Measurements from ENCODE around the gene PACSIN1. TPM values are rescaled to one million over a fixed set of nuclear protein-coding genes. Genes with fewer than 3 reads are reported as not detected.
"Not testable (repeated sequence)": the region's sequence is repeated elsewhere in the genome, so short reads cannot be mapped to it uniquely, and the experiment has no call there.

Gene PACSIN1
- total RNA-seq, 1 donor from 2014 or later, result 10.8 TPM

DNA sequence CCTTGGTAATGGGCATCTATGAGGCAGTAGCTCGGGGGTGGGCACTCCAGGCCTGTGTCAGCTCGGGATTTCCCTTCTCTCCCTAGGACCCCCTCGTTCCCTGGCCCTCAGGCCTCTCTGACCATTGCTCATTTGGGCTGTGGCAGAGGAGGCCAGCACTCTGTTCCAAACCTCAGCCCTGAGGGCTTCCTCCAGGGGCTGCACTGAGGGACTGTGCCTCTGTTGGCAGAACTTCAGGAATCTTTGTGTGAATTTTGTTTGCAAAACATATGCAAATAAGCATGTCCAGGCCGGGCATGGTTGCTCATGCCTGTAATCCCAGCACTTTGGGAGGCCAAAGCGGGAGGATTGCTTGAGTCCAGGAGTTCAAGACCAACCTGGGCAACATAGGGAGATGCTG lies 11.0 kb downstream of the PACSIN1 start:
- DNase-seq (ENCODE audit: missing footprints), result no peak
- no peak for ATAC-seq
- intact Hi-C loops (cut with DNase I), result no loop called here

DNA sequence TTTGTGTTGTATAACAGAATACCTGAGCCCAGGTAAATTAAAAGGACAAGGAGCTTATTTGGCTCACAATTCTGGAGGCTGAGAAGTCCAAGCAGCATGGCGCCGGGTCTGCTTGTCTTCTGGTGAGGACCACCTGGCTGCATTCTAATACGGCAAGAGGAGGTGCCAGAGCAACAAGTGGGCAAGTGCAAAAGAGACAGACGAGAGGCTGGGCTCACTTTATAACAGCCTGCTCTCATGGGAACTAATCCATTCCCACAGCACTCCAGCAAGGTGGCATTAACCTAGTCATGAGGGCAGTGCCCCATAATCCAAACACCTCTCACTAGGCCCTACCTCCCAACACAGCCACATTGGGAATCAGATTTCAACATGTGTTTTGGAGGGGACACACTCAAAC lies 12.9 kb downstream of the PACSIN1 start:
- DNase-seq (ENCODE audit: missing footprints) (no peak), ATAC-seq (no peak)
- intact Hi-C loops (cut with DNase I), result no loop called here

DNA sequence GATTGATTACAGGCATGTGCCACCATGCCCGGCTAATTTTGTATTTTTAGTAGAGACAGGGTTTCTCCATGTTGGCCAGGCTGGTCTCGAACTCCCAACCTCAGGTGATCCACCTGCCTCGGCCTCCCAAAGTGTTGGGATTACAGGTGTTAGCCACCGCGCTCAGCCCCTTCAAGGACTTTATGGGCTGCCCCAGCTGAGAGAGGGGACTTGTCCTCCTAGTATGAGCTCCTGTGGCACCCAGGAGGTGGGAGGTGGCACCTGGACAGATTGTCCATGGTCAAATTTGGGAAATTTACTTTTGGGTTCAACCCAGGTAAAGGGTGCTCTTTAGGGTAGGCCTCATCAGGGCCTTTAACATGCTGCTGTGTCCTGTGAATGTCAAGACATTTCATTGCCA lies 17.9 kb downstream of the PACSIN1 start:
- intact Hi-C loops (cut with DNase I); ATAC-seq; DNase-seq (ENCODE audit: missing footprints): not testable (repeated sequence)

DNA sequence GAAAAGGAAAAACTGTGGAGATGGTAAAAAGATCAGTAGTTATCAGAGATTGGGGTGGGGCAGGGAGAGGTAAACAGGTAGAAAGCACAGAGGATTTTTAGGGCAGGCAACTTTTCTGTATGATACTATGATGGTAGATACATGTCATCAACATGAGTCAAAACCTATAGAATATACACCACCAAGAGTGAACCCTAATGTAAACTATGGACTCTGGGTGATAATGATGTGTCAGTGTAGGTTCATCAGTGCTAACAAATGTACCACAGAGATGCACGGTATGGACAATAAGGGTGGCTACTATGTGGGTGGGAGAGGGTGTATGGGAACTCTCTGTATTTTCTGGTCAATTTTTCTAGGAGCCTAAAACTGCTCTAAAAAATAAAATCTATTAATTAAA lies 18.5 kb downstream of the PACSIN1 start:
- intact Hi-C loops (cut with DNase I), result no loop called here
- ATAC-seq (no peak), DNase-seq (ENCODE audit: missing footprints) (no peak)

DNA sequence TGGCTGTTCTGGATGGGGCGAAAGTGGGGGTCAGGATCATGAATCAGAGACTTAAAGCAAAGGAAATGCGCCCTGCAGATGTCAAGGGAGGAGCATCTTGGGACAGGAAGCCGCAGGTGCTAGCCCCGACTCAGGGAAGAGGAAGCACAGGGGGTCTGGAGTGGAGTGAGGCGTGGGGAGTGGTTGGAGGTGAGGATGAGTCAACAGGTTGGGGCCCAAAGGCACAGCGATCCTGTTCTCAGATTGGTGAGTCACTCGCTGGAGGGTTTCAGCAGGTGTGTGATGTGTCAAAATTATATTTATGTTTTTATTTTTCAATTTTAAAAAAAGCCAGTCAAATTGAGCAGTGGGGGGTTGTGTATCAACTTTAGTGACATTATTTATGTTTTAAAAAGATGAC lies 19.0 kb downstream of the PACSIN1 start:
- no peak for ATAC-seq
- no peak for DNase-seq (ENCODE audit: missing footprints)
- intact Hi-C loops (cut with DNase I), result no loop called here

DNA sequence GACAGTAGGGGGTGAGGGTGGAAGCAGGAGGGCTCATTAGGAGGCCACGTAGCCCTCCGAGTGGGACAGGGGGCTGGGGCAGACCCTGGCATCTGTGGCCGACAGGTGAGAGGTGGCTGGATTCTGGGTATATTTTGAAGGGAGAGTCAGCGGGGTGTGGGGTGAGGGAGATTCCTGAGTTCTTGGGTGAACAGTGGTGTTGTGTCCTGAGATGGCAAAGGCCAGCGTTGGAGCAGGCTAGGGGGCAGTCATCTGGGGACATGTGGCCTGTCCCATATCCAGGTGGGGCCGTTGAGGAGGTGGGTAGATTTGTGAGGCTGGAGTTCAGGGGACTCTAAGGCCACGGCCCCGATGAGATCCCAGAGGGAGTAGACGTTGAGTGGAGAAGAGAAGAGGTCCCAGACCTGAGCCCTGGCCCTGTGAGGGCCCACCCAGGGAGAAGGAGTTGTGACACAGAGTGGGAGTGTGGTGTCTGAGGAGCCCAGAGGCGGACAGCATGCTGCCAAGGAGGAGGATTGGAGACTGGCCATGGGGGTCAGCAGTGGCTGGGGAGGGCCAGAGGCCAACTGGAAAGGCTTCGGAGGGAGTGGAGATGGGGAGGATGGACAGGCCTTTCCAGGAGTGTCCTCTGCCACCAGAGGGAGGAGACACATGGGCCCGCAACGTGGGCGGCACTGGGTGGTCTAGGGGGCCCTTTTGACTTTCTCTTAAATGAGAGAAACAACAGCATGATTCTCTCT lies 19.6 kb downstream of the PACSIN1 start:
- intact Hi-C loops (cut with DNase I), result no loop called here
- DNase-seq (ENCODE audit: missing footprints) (no peak), ATAC-seq (no peak)

DNA sequence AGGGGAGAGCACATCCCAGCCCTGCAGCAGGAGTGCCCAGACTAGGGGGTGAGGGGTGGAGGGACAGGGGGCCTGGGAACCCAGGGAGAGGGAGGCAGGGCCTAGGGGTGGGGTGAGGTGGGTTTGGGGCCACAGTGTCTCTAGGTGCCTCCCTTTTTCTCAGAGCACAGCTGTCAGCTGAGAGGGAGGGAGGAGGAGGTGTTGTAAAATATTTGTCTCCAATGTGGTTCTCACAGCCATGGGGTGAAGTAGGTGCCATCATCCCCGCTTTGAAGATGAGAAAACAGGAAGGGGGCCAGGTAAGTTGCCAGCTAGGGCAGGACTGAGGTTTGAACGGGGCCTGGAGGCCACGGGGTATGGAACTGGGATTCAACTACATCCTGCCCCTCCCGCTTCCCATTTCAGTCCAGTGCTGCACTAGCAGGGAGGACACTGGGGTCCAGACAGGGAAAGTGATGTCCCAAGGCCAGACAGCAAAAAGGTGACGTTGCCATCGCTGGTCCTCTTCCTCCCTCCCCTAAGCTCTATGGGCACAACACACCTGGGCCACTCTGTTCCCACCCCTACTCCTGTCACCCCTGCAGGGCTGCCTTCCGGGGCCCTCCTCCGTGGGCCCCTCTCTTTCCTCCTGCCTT lies 20.3 kb downstream of the PACSIN1 start:
- ATAC-seq (no peak), DNase-seq (ENCODE audit: missing footprints) (no peak)
- intact Hi-C loops (cut with DNase I), result no loop called here

DNA sequence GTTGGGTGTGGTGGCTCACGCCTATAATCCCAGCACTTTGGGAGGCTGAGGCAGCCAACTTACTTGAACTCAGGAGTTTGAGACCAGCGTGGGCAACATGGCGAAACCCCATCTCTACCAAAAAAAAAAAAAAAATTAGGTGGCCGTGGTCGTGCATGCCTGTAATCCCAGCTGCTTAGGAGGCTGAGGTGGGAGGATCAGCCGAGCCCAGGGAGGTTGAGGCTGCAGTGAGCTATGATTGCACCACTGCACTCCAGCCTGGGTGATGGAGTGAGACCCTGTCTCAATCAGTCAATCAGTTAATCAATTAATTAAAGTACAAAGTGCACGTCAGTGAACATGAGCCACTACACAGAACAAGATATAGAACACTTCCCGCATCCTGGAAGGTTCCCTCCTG lies 21.0 kb downstream of the PACSIN1 start:
- intact Hi-C loops (cut with DNase I); DNase-seq (ENCODE audit: missing footprints); ATAC-seq: not testable (repeated sequence)

DNA sequence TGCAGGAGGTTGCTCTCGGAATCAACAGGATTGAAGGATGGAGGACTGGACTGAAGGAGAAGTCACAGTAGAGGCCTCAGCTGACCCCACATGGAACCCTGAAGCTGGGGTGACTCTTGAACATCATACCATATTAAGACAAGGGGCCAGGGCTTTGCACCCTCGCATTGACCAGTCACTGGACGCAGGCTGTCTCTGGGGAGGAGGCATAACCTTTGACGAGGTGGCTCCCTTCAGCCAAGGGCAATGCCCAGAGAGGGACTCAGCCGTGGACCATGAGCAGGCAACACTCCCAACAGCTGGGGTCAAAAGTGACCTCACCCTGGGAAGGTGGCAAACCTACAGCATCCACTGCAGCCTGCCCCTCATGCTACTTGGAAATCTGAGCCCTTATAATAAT lies 21.7 kb downstream of the PACSIN1 start:
- ATAC-seq (no peak), DNase-seq (ENCODE audit: missing footprints) (no peak)
- intact Hi-C loops (cut with DNase I), result no loop called here

DNA sequence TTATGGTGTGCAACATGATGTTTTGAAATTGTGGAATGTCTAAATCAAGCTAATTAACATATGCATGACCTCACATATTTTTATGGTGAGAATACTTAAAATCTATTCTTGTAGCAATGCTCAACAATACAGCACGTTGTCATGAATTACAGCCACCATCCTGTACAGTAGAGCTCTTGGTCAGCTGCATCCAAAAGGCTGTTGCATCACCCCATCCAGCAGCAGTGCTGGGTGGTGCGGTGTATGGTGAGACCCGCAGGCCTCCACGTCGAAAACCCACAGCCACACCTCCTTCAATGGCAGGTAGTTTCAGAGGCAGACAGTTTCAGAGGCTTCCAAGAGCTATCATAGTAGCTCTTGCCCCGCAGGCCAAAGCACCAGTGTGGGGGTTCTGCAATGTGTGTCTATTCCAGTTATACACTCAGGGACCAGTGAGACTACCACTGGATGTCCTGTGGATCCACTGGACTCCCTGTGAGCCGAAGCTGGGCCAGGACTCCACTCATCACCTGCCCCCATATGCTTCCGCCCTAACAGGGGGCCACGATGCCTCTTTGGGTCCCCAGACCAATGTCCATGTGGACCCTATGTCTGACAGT lies 23.4 kb downstream of the PACSIN1 start:
- no peak for ATAC-seq
- intact Hi-C loops (cut with DNase I), result no loop called here
- no peak for DNase-seq (ENCODE audit: missing footprints)

DNA sequence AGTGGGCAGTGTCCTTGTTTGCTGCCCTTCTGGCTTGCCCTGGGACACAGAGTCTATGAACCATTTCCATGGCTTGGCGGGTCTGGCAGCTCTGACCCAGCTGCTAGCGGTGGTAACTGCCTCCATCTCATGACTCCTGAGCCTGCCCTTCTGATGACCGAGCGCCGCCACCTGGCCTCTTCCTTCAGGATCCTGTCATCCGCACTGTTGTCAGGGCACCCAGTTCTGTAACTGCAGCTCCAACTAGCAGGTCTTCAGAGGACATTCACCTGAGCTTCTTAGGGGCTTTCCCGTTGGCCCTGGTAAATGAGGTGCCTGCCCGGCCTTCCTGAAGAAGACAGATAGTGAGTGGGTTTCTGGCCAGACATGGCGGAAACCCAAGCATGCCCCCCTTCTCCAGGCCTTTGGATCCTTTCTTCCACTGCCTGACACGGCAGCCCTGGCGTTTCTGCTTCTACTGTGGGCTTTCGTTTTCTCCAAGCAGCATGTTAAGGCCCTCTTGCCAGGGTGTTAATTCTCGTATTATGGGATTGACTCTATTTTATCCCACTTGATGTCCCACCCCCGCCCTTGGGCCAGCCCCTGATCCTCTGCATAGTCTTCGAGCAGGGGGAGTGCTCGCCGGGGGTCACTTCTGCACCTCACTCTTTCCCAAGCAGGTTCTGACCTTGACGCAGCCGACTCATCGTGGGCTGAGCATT lies 24.7 kb downstream of the PACSIN1 start:
- intact Hi-C loops (cut with DNase I), result no loop called here
- no peak for ATAC-seq
- DNase-seq (ENCODE audit: missing footprints), result no peak

DNA sequence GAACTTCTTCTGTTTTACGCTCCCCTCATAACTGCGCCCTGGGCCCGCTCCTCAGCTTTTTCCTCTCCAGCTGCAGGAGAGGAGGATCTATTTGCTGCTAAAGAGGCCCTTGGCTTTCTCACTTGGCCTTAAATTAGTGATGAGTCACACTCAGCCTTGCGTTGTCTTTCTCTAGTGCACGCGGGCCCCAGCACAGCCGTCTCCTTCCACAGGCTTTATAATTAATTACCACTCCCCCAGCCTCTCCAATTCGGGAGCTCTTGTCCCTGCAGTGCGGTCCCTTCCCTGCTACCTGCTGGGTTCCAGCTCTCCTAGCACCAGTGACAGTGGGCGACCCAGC lies 25.2 kb downstream of the PACSIN1 start:
- ATAC-seq, result no peak
- intact Hi-C loops (cut with DNase I), result no loop called here
- no peak for DNase-seq (ENCODE audit: missing footprints)

DNA sequence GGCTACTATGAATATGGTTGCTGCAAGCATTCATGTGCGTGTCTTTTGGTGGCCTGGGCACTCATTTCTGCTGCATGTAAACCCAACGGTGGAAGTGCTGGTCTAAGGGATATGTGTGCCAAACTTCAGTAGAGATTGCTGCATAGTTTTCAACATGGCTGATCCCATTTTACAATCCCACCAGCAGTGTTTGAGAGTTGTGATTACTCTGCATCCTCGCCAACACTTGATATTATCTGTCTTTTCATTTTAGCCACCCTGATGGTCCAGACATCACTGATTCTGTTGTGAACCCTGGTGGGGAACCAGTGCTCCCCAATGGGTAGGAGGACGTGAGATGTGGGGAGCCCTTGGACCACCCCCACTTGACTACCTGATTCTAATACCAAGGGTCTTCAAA lies 27.5 kb downstream of the PACSIN1 start:
- ATAC-seq, result no peak
- intact Hi-C loops (cut with DNase I), result no loop called here
- DNase-seq (ENCODE audit: missing footprints), result no peak

DNA sequence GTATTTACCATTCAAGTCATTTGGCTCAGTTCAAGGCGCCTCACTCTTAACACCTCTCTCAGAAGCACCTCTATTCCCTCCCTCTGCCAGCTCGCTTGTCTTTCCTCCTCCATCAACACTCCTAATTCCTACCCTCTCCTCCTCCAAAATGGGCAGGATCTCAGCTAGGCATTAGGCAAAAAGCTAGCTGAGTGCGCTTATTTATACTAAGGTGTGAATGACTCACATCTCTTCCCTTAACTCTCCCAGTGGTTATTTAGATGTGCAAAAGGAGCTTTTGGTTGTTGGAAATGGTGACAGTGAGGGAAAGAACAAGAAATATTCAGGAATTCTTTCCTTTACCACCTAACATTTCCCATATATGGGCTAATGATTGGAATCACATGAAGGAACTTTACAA lies 29.1 kb downstream of the PACSIN1 start:
- ATAC-seq, result no peak
- intact Hi-C loops (cut with DNase I), result no loop called here
- no peak for DNase-seq (ENCODE audit: missing footprints)

DNA sequence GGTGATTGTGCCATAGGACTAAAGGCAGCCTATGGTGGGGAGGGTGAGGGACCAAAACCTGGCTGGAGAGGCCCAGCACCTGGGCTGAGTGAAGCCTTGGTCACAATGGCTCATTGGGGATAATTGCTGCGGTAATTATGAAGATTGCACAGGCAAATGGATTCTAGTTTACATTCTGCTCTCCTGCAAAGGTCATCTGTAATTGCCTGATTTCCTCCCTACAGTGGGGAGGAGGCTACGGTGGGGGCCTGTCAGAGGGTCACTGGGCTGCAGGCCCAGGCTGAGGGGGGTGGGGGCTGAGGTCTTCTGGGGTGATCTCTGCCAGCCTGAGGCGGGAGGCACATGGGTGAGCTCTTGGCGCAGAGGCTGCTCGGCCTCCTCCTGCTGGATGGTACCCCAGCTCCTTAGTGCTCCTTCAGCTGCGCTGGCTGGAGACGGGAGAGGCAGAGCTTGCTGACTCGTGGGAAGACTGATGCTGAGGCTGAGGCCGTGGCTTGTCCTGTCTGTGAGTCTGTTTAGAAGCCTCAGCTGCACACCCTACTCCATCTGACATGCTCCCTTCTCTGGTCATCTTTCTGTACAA lies 30.3 kb downstream of the PACSIN1 start:
- ATAC-seq, result no peak
- intact Hi-C loops (cut with DNase I), result no loop called here

DNA sequence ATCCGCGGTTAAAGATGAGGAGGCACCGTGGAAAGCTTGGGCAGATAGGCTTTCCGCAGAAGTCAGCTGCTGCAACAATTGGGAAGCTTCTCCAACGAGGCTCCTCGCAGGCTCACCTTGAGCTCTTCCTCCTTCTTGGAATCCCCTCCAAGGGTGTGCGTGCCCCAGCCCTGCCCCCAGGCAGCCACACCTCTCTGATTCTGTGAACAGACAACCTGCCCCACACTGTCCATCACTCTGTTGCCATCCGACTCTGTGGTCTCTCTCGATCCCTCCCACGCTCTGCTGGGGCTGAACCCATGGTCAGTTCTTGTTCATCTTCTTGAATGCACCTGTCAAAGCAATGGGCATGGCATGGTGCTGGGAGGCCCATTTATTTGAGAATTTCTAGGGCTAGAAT lies 31.5 kb downstream of the PACSIN1 start:
- intact Hi-C loops (cut with DNase I), result no loop called here
- no peak for ATAC-seq

More for the DNA sequence above, 30.3 kb downstream of the PACSIN1 start:
- DNase-seq (ENCODE audit: missing footprints), result no peak

DNA sequence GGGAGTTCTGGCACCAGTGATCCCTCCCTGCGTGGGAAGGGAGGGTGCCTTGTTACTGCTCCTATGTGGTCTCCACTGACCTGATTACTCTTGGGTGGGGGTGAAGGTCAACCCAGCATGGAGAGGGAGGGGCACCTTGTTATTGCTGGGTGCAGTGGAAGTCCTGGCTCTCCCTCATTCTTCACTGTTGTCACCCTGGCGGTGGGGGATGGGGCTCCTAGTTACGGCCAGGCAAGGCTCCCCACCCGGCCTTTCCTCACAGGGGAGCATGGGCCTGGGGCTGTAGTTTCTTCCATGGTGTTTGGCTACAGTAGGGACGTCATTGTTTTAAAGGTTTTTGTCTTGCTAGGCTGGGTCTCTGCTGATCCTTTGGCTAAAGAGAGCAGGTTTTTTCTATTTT lies 40.8 kb downstream of the PACSIN1 start:
- ATAC-seq (no peak), DNase-seq (ENCODE audit: missing footprints) (no peak)
- intact Hi-C loops (cut with DNase I), result no loop called here

More for the DNA sequence above, 31.5 kb downstream of the PACSIN1 start:
- DNase-seq (ENCODE audit: missing footprints), result no peak

DNA sequence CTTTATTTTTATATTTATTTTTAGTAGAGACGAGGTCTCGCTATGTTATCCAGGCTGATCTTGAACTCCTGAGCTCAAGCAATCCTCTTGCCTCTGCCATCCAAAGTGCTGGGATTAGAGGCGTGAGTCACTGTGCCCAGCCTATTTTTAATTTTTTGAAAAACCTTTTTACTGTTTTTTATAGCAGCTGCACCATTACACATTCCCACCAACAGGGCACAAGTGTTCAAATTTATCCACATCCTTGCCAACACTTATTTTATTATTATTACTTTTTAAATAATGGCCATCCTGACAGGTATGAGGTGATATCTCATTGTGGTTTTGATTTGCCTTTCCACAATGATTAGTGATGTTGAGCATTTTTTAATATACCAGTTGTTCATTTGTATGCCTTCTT lies 42.5 kb downstream of the PACSIN1 start:
- ATAC-seq, result no peak
- DNase-seq (ENCODE audit: missing footprints), result no peak
- intact Hi-C loops (cut with DNase I), result no loop called here

DNA sequence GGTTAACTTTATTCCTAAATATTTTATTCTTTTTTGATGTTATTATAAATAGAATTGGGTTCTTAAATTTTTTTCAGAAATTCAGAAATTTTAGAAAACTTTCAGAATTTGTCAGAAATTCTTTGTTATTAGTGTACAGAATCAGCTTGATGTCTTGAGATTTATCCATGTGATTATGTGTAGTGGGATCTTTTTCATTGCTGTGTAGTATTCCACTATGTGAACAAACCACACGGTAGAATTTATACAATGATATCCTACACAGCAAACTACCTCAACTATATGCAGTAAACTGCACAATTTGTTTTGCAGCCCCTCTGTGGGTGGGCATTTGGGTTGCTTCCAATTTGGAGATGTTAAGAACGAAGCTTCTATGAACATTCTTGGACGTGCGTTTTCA lies 43.9 kb downstream of the PACSIN1 start:
- no peak for ATAC-seq
- intact Hi-C loops (cut with DNase I), result no loop called here
- DNase-seq (ENCODE audit: missing footprints), result no peak

DNA sequence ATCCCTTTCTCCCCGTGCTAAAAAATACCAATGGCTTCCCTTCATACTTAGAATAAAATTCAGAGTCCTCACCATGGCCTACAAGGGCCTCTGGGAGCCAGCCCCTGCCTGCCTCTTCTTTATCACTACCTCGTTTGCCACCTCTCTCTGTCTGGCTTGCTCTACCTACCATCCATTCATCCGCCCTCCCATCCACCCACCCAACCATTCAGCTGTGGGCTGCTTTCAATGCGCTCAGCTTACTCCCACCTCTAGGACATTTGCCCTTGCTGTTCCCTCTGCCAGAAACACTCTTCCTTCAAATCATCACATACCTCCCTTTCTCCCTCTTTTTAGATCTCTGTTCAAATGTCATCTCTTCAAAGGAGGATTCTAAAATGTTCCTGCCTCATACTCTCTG lies 44.4 kb downstream of the PACSIN1 start:
- no peak for ATAC-seq
- intact Hi-C loops (cut with DNase I), result no loop called here
- DNase-seq (ENCODE audit: missing footprints), result no peak
